HCT116 (cell line): Measurements from ENCODE around the gene MAP3K9. TPM values are rescaled to one million over a fixed set of nuclear protein-coding genes. Genes with fewer than 3 reads are reported as not detected.

ENCODE experiments used
- ATAC-seq: fragments of 200-7000 bp; cut with Tn5 transposase; 2 replicates; pipeline ENCODE4 v1.9.1; 2020; ENCODE audit warnings: mild to moderate bottlenecking, moderate library complexity
- BruUV-seq: library from RNA; stranded (reverse); fragments of 400-500 nt; replicated peaks from 2 replicates; lab custom pipeline; 2021; lab: Mats Ljungman, UMichigan
- CTCF ChIA-PET: fragments of 300-600 bp; sonication (Branson Sonifier 250); formaldehyde crosslinking; loops from one replicate; lab custom pipeline; 2021; ENCODE audit warnings: antibody characterized with exemption; lab: Charles Lee
- POLR2A ChIA-PET: fragments of 300-600, 350-600 bp; sonication (Branson Sonifier 250); formaldehyde crosslinking; loops from one replicate; lab custom pipeline; 2021; ENCODE audit warnings: antibody characterized with exemption; lab: Charles Lee
- RAD21 ChIA-PET, 2 experiments: fragments of 300-600 bp; sonication (Branson Sonifier 250); formaldehyde crosslinking; loops; one replicate each; lab custom pipeline; 2023; ENCODE audit warnings: low total read pairs in 2 of 2; ENCODE audit not compliant: uncharacterized antibody in 2 of 2, unreplicated experiment in 2 of 2, low non-redundant PET in 1 of 2; lab: Charles Lee
- DNase-seq: peaks from one replicate; pipeline ENCODE4 v3.0.0-alpha.2; 2010; ENCODE audit warnings: low read depth, low spot score
- H2AFZ ChIP-seq: fragments of 200-600 bp; shearing (Covaris generic), sonication (generic); 2 replicates; pipeline ENCODE4 v1.6.1; 2017; ENCODE audit warnings: low read depth, mixed run types, mixed read lengths, antibody characterized with exemption, low read length; ENCODE audit not compliant: poor library complexity, severe bottlenecking
- H3K27ac ChIP-seq: 2 replicates; pipeline ENCODE4 v1.5.1; 2012; ENCODE audit warnings: low read depth, low read length
- H3K27me3 ChIP-seq: fragments of 200-600 bp; sonication (generic); 2 replicates; pipeline ENCODE4 v1.6.1; 2016; ENCODE audit warnings: mixed run types, low read length, mixed read lengths; ENCODE audit not compliant: insufficient read depth
- H3K36me3 ChIP-seq, 2 experiments: fragments of 200-500 bp in 1 of 2; fragments of 200-600 bp in 1 of 2; sonication (Bioruptor generic) in 1 of 2; sonication (generic) in 1 of 2; 2 replicates each; pipeline versions ENCODE4 v1.5.1 to v1.6.1; 2014 to 2016; ENCODE audit warnings: low read length in 2 of 2, inconsistent platforms in 1 of 2, mixed read lengths in 1 of 2, mixed run types in 1 of 2; ENCODE audit not compliant: insufficient read depth in 2 of 2, control insufficient read depth in 1 of 2
- H3K4me1 ChIP-seq, 2 experiments: fragments of 200-600 bp in 1 of 2; sonication (generic) in 1 of 2; 2 replicates each; pipeline versions ENCODE4 v1.5.1 to v1.6.1; 2012 to 2017; ENCODE audit warnings: low read length in 2 of 2, inconsistent platforms in 1 of 2, mild to moderate bottlenecking in 1 of 2, mixed read lengths in 1 of 2, mixed run types in 1 of 2, moderate library complexity in 1 of 2; ENCODE audit not compliant: insufficient read depth in 2 of 2, control insufficient read depth in 1 of 2
- H3K4me2 ChIP-seq: fragments of 200-600 bp; sonication (generic); 2 replicates; pipeline ENCODE4 v1.6.1; 2017; ENCODE audit warnings: mixed run types, low read length, mixed read lengths
- H3K4me3 ChIP-seq, 2 experiments: fragments of 200-600 bp in 1 of 2; sonication (generic) in 1 of 2; replicated peaks in 1 of 2; 2 replicates each; pipeline ENCODE4 v1.5.1; 2011 to 2016; ENCODE audit warnings: low read length in 2 of 2, control low read depth in 1 of 2, low read depth in 1 of 2, mild to moderate bottlenecking in 1 of 2, mixed read lengths in 1 of 2, mixed run types in 1 of 2
- H3K79me2 ChIP-seq: fragments of 200-600 bp; sonication (generic); 2 replicates; pipeline ENCODE4 v1.6.1; 2017; ENCODE audit warnings: mild to moderate bottlenecking, mixed run types, low read length, moderate library complexity, mixed read lengths; ENCODE audit not compliant: insufficient read depth
- H3K9ac ChIP-seq: fragments of 200-600 bp; sonication (generic); 2 replicates; pipeline ENCODE4 v1.6.1; 2016; ENCODE audit warnings: low read length, mixed read lengths
- H3K9me2 ChIP-seq: fragments of 200-600 bp; sonication (generic), shearing (Covaris generic); 2 replicates; pipeline ENCODE4 v1.6.1; 2017; ENCODE audit warnings: mixed run types, mild to moderate bottlenecking, moderate library complexity; ENCODE audit not compliant: insufficient read depth
- H3K9me3 ChIP-seq, 2 experiments: fragments of 200-500 bp in 1 of 2; fragments of 200-600 bp in 1 of 2; sonication (Bioruptor generic) in 1 of 2; sonication (generic) in 1 of 2; 2 replicates each; pipeline ENCODE4 v1.6.1; 2014 to 2017; ENCODE audit warnings: low read length in 2 of 2, mixed read lengths in 2 of 2, inconsistent platforms in 1 of 2, low read depth in 1 of 2, mild to moderate bottlenecking in 1 of 2, mixed run types in 1 of 2, moderate library complexity in 1 of 2; ENCODE audit not compliant: control insufficient read depth in 1 of 2, insufficient read depth in 1 of 2
- H4K20me1 ChIP-seq: fragments of 200-600 bp; sonication (generic), shearing (Covaris generic); 2 replicates; pipeline ENCODE4 v1.6.1; 2017; ENCODE audit warnings: mixed run types, mild to moderate bottlenecking, moderate library complexity; ENCODE audit not compliant: insufficient read depth
- CBX3 ChIP-seq: IDR thresholded peaks from 2 replicates; pipeline ENCODE4 v1.6.1; 2012; ENCODE audit warnings: low read depth
- CEBPB ChIP-seq: IDR thresholded peaks from 2 replicates; pipeline ENCODE4 v1.6.1; 2012; ENCODE audit warnings: low read depth
- CTCF ChIP-seq, 3 experiments: fragments of 200-600 bp in 1 of 3; sonication (generic) in 1 of 3; IDR thresholded peaks in 2 of 3; conservative IDR thresholded peaks in 1 of 3; 2 replicates each; pipeline ENCODE4 v1.5.1; 2012 to 2017; ENCODE audit warnings: low read depth in 2 of 3, low read length in 2 of 3, antibody characterized with exemption in 1 of 3, borderline replicate concordance in 1 of 3, control low read depth in 1 of 3, mild to moderate bottlenecking in 1 of 3, mixed read lengths in 1 of 3, mixed run types in 1 of 3, moderate library complexity in 1 of 3; ENCODE audit not compliant: insufficient read depth in 1 of 3
- ELF1 ChIP-seq: IDR thresholded peaks from 2 replicates; pipeline ENCODE4 v1.6.1; 2012; ENCODE audit warnings: low read depth, borderline replicate concordance
- EZH2 ChIP-seq: fragments of 200-600 bp; sonication (generic); IDR thresholded peaks from 2 replicates; pipeline ENCODE4 v1.6.1; 2017; ENCODE audit warnings: antibody characterized with exemption, mixed run types
- EZH2phosphoT487 ChIP-seq: fragments of 200-600 bp; IDR thresholded peaks from 2 replicates; pipeline ENCODE4 v1.6.1; 2018; ENCODE audit warnings: antibody characterized with exemption, borderline replicate concordance
- FOSL1 ChIP-seq: IDR thresholded peaks from 2 replicates; pipeline ENCODE4 v1.6.1; 2012; ENCODE audit warnings: low read depth
- JUND ChIP-seq: IDR thresholded peaks from 2 replicates; pipeline ENCODE4 v1.6.1; 2012
- POLR2A ChIP-seq: IDR thresholded peaks from 2 replicates; pipeline ENCODE4 v1.7.0; 2011; ENCODE audit warnings: borderline replicate concordance; ENCODE audit not compliant: insufficient read depth, insufficient read length; ENCODE audit errors: extremely low read depth
- POLR2AphosphoS5 ChIP-seq: IDR thresholded peaks from 2 replicates; pipeline ENCODE4 v1.6.1; 2011; ENCODE audit warnings: mild to moderate bottlenecking, low read depth, low read length, moderate library complexity
- RAD21 ChIP-seq: IDR thresholded peaks from 2 replicates; pipeline ENCODE4 v1.6.1; 2012; ENCODE audit warnings: low read depth, mild to moderate bottlenecking
- REST ChIP-seq: IDR thresholded peaks from 2 replicates; pipeline ENCODE4 v1.6.1; 2012; ENCODE audit warnings: low read depth
- SIN3A ChIP-seq: IDR thresholded peaks from 2 replicates; pipeline ENCODE4 v1.6.1; 2012; ENCODE audit warnings: low read depth
- SP1 ChIP-seq: IDR thresholded peaks from 2 replicates; pipeline ENCODE4 v1.6.1; 2012; ENCODE audit warnings: low read depth
- SRF ChIP-seq: IDR thresholded peaks from 2 replicates; pipeline ENCODE4 v1.6.1; 2012; ENCODE audit warnings: low read depth
- TCF7L2 ChIP-seq: IDR thresholded peaks from 2 replicates; pipeline ENCODE4 v1.7.0; 2011; ENCODE audit warnings: borderline replicate concordance, inconsistent platforms; ENCODE audit not compliant: insufficient read depth, insufficient read length; ENCODE audit errors: extremely low read depth
- ZFX ChIP-seq: fragments of 450-650 bp; IDR thresholded peaks from 2 replicates; pipeline ENCODE4 v1.6.1; 2017
- ZNF274 ChIP-seq: fragments of 200-500 bp; sonication (Bioruptor generic); IDR thresholded peaks from 2 replicates; pipeline ENCODE4 v1.6.1; 2014; ENCODE audit warnings: mild to moderate bottlenecking, low read depth, low read length, inconsistent platforms
- intact Hi-C: fragments of 100-400 bp; cut with micrococcal nuclease; formaldehyde crosslinking; loops from 2 replicates; pipeline ENCODE4 v1.10.0; 2022
- total RNA-seq: library from RNA; stranded (reverse); gene quantifications from one replicate; pipeline ENCODE4 v1.2.1, GENCODE V29; 2021; ENCODE audit not compliant: unreplicated experiment
- TF ChIP-seq, protein P1 (sequence below): IDR thresholded peaks from 2 replicates; pipeline ENCODE4 v1.6.1; 2011; ENCODE audit warnings: mild to moderate bottlenecking, low read length, moderate library complexity; ENCODE audit not compliant: insufficient replicate concordance; ENCODE audit errors: extremely low read depth
- TF ChIP-seq, protein P2 (sequence below): IDR thresholded peaks from 2 replicates; pipeline ENCODE4 v1.6.1; 2012

MAP3K9 gene
- total RNA-seq, 1 experiment from 2014 or later, result 11.7 TPM

- peaks cover 10 to 26% of the 10 kb centered on the region in 2 experiments; a peak in 3 of 4 replicates for H3K4me1 ChIP-seq
- no peaks in the 10 kb centered on the region for H3K27me3 ChIP-seq
- no peak overlapping the region for H2AFZ ChIP-seq
- POLR2A ChIA-PET, result no interaction called here
- RAD21 ChIA-PET, result no interaction called here
- BruUV-seq, result no TSS peak
- TF ChIP-seq RAD21 (no peak), EZH2 (no peak), CEBPB (no peak), SRF (no peak), ZFX (no peak), JUND (no peak), FOSL1 (no peak), POLR2A (no peak), CTCF (IDR thresholded peaks at IDR 0.05 in 2 of 3, conservative IDR thresholded peaks at IDR 0.05 in 1 of 3; ENCODE audit: borderline replicate concordance in 1 of 3, insufficient read depth in 1 of 3, low read depth in 2 of 3, low read length in 2 of 3) (no peak), SIN3A (no peak), TCF7L2 (no peak), ELF1 (no peak), POLR2AphosphoS5 (no peak), SP1 (no peak), CBX3 (no peak), EZH2phosphoT487 (no peak), ZNF274 (no peak), REST (no peak)
- TF ChIP-seq, protein P1, sequence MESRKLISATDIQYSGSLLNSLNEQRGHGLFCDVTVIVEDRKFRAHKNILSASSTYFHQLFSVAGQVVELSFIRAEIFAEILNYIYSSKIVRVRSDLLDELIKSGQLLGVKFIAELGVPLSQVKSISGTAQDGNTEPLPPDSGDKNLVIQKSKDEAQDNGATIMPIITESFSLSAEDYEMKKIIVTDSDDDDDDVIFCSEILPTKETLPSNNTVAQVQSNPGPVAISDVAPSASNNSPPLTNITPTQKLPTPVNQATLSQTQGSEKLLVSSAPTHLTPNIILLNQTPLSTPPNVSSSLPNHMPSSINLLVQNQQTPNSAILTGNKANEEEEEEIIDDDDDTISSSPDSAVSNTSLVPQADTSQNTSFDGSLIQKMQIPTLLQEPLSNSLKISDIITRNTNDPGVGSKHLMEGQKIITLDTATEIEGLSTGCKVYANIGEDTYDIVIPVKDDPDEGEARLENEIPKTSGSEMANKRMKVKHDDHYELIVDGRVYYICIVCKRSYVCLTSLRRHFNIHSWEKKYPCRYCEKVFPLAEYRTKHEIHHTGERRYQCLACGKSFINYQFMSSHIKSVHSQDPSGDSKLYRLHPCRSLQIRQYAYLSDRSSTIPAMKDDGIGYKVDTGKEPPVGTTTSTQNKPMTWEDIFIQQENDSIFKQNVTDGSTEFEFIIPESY, result no peak
- TF ChIP-seq, protein P2, sequence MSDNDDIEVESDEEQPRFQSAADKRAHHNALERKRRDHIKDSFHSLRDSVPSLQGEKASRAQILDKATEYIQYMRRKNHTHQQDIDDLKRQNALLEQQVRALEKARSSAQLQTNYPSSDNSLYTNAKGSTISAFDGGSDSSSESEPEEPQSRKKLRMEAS, result no peak
- no peak overlapping the region for H3K27ac ChIP-seq
- no peaks in the 10 kb centered on the region for H3K9me2 ChIP-seq
- DNase-seq, result no peak
- H3K36me3 ChIP-seq, result no peaks in the 10 kb centered on the region
- no peak overlapping the region for H3K9ac ChIP-seq
- ATAC-seq, result no peak
- H3K9me3 ChIP-seq, result no peaks in the 10 kb centered on the region
- no peaks in the 10 kb centered on the region for H3K79me2 ChIP-seq
- H4K20me1 ChIP-seq, result no peaks in the 10 kb centered on the region
- CTCF ChIA-PET, result no interaction called here
- intact Hi-C loops, result no loop called here
- H3K4me3 ChIP-seq, result no peak overlapping the region
- no peak overlapping the region for H3K4me2 ChIP-seq
Measured at GRCh38 chr14:70708717-70709570, 100.4 kb downstream of the MAP3K9 start.
